Uterus (tissue), 4 donors: ENCODE measurements around the gene SIRPG. TPM values are rescaled to one million over a fixed set of nuclear protein-coding genes. Genes with fewer than 3 reads are reported as not detected.

Source experiments
- DNase-seq, 2 donors: peaks; one replicate each; pipeline ENCODE4 v3.0.0-alpha.2; 2019 to 2020
- H3K27ac ChIP-seq, 2 donors: fragments of 200-600 bp; sonication (generic); 1 replicate in 1 of 2; 2 replicates in 1 of 2; pipeline ENCODE4 v1.5.1; 2016 to 2018
- H3K27me3 ChIP-seq, 2 donors: fragments of 200-600 bp; sonication (generic); one replicate each; pipeline ENCODE4 v1.5.1; 2018 to 2019; ENCODE audit warnings: control low read depth in 1 of 2
- H3K36me3 ChIP-seq, 2 donors: fragments of 200-600 bp; sonication (generic); one replicate each; pipeline ENCODE4 v1.5.1; 2019; ENCODE audit warnings: control low read depth in 1 of 2
- H3K4me1 ChIP-seq, 2 donors: fragments of 200-600 bp; sonication (generic); one replicate each; pipeline ENCODE4 v1.5.1; 2018 to 2019; ENCODE audit warnings: control low read depth in 1 of 2
- H3K4me3 ChIP-seq, 2 donors: fragments of 200-600 bp; sonication (generic); 1 replicate in 1 of 2; 2 replicates in 1 of 2; pipeline ENCODE4 v1.5.1; 2018 to 2019; ENCODE audit warnings: mild to moderate bottlenecking in 1 of 2
- H3K9me3 ChIP-seq, 2 donors: fragments of 200-600 bp; sonication (generic); one replicate each; pipeline ENCODE4 v1.5.1; 2019; ENCODE audit warnings: control low read depth in 1 of 2
- CTCF ChIP-seq, 4 experiments: fragments of 200-600 bp in 2 of 4; fragments of 450-650 bp in 2 of 4; sonication (generic) in 2 of 4; IDR thresholded peaks; one replicate each; pipeline ENCODE4 v1.5.1; 2016 to 2019; ENCODE audit warnings: antibody characterized with exemption in 4 of 4, mild to moderate bottlenecking in 2 of 4, moderate library complexity in 1 of 4
- POLR2A ChIP-seq, 2 donors: fragments of 450-650 bp; IDR thresholded peaks; one replicate each; pipeline ENCODE4 v1.6.1; 2016; ENCODE audit warnings: antibody characterized with exemption in 2 of 2, mild to moderate bottlenecking in 1 of 2, moderate library complexity in 1 of 2
- intact Hi-C: fragments of 100-400 bp; cut with DNase I; formaldehyde crosslinking; loops from one replicate; pipeline ENCODE4 v1.15.1; 2023; ENCODE audit warnings: low total_unique reads
- total RNA-seq, 4 donors: library from RNA; depleted of rRNA in 3 of 4; stranded (reverse); fragments of >200 nt in 3 of 4; gene quantifications; one replicate each; pipeline versions ENCODE4 v1.1.0 to v1.2.4, GENCODE V29; 2014 to 2023
- donor health status: DM: yes; HTN: yes; CAD: no.

SIRPG gene
- total RNA-seq, 4 donors from 2014 or later = 0.28 TPM; not detected in 3

DNA sequence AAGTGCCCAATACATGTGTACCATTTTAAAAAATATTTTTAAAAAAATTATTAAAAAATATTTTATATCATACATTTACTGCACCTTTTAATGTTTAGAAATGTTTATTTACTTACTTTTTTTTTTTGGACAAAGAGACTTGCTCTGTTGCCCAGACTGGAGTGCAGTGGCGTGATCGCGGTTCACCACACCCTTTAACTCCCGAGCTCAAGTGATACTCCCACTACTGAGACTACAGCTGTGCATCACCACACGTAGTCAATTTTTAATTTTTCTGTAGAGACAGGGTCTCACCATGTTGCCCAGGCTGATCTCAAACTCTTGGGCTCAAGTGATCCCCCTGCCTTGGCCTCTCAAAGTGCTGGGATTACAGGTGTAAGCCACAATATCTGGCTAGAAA, 9.2 kb upstream of the SIRPG start:
- no peaks in the 10 kb centered on the region for H3K36me3 ChIP-seq
- intact Hi-C loops = no loop called here
- H3K27me3 ChIP-seq = no peaks in the 10 kb centered on the region

DNA sequence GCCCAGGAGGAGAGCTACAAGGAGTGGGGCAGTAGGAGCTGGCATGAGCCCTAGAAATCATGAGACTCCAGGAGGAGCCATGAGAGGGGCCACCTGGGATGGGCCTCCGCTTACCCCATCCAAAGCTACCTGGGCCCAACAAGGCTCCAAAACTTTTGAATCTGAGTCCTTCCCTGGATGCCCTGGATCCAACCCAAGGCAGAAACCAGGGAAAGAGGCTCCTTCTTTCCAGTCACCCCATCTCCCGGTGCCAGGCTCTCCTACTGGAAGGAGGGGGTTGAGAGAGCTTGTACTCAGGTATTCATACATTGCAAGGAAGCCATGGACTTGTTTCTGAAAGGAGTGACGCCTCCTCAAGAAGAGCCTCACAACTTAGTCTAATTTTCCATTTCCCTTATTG, 7.8 kb upstream of the SIRPG start:
- H3K36me3 ChIP-seq = no peaks in the 10 kb centered on the region
- no peaks in the 10 kb centered on the region for H3K9me3 ChIP-seq
- intact Hi-C loops = no loop called here

More for the DNA sequence above, 9.2 kb upstream of the SIRPG start:
- Histone ChIP-seq H3K4me3 (no peak overlapping the region), H3K9me3 (no peaks in the 10 kb centered on the region), H3K4me1 (no peaks in the 10 kb centered on the region), H3K27ac (no peak overlapping the region)
- DNase-seq = no peak
- TF ChIP-seq CTCF (IDR thresholded peaks at IDR 0.05) (no peak), POLR2A (IDR thresholded peaks at IDR 0.05) (no peak)

GRCh38 chr20:1664911-1665310, 7.3 kb upstream of the SIRPG start:
- intact Hi-C loops = no loop called here
- H3K4me3 ChIP-seq = no peak overlapping the region
- TF ChIP-seq CTCF (IDR thresholded peaks at IDR 0.05) (no peak), POLR2A (IDR thresholded peaks at IDR 0.05) (no peak)
- H3K27me3 ChIP-seq = no peaks in the 10 kb centered on the region
- DNase-seq = no peak
- H3K27ac ChIP-seq = no peak overlapping the region
- H3K4me1 ChIP-seq = no peaks in the 10 kb centered on the region
- H3K9me3 ChIP-seq = no peaks in the 10 kb centered on the region
- H3K36me3 ChIP-seq = no peaks in the 10 kb centered on the region

More for the DNA sequence above, 7.8 kb upstream of the SIRPG start:
- no peak overlapping the region for H3K27ac ChIP-seq
- TF ChIP-seq POLR2A (IDR thresholded peaks at IDR 0.05) = no peak
- no peak for TF ChIP-seq CTCF (IDR thresholded peaks at IDR 0.05)
- no peak overlapping the region for H3K4me3 ChIP-seq
- no peaks in the 10 kb centered on the region for H3K4me1 ChIP-seq
- no peaks in the 10 kb centered on the region for H3K27me3 ChIP-seq
- no peak for DNase-seq

GRCh38 chr20:1663917-1664316, 6.3 kb upstream of the SIRPG start:
- Histone ChIP-seq H3K36me3 (no peaks in the 10 kb centered on the region), H3K4me1 (no peaks in the 10 kb centered on the region), H3K4me3 (no peak overlapping the region), H3K27ac (no peak overlapping the region), H3K27me3 (no peaks in the 10 kb centered on the region), H3K9me3 (no peaks in the 10 kb centered on the region)
- TF ChIP-seq POLR2A (IDR thresholded peaks at IDR 0.05) (no peak), CTCF (IDR thresholded peaks at IDR 0.05) (no peak)
- DNase-seq = no peak
- intact Hi-C loops = no loop called here

GRCh38 chr20:1661542-1662299, 4.1 kb upstream of the SIRPG start:
- H3K4me3 ChIP-seq = no peak overlapping the region
- H3K36me3 ChIP-seq = no peaks in the 10 kb centered on the region
- H3K9me3 ChIP-seq = no peaks in the 10 kb centered on the region
- no peaks in the 10 kb centered on the region for H3K27me3 ChIP-seq
- intact Hi-C loops = no loop called here
- TF ChIP-seq POLR2A (IDR thresholded peaks at IDR 0.05) = no peak
- no peak for TF ChIP-seq CTCF (IDR thresholded peaks at IDR 0.05)
- no peak for DNase-seq
- H3K27ac ChIP-seq = no peak overlapping the region
- no peaks in the 10 kb centered on the region for H3K4me1 ChIP-seq
